GM23338 (cell line): ENCODE measurements around the gene CCDC167.

ENCODE experiments used
- CREB1 ChIP-seq: fragments of 250-450 bp; sonication (Bioruptor Pico); IDR thresholded peaks from 2 replicates; pipeline ENCODE4 v1.5.0; 2020; ENCODE audit warnings: low read depth, mild to moderate bottlenecking, moderate library complexity
- CTCF ChIP-seq, 2 experiments: fragments of 200-600 bp in 1 of 2; sonication (generic) in 1 of 2; conservative IDR thresholded peaks; 2 replicates each; pipeline versions ENCODE4 v1.5.1 to v1.6.1; 2016 to 2017; ENCODE audit warnings: antibody characterized with exemption in 2 of 2, low read depth in 2 of 2, mild to moderate bottlenecking in 2 of 2, moderate library complexity in 1 of 2
- EZH2 ChIP-seq: fragments of 200-600 bp; sonication (generic); IDR thresholded peaks from one replicate; pipeline ENCODE4 v1.8.0; 2017; ENCODE audit warnings: antibody characterized with exemption, mild to moderate bottlenecking, low read depth; ENCODE audit not compliant: unreplicated experiment
- EZH2phosphoT487 ChIP-seq: fragments of 200-600 bp; sonication (generic); IDR thresholded peaks from one replicate; pipeline ENCODE4 v1.8.1; 2018; ENCODE audit warnings: antibody characterized with exemption; ENCODE audit not compliant: unreplicated experiment
- JUNB ChIP-seq: IDR thresholded peaks from one replicate; pipeline ENCODE4 v1.6.1; 2016; ENCODE audit warnings: antibody characterized with exemption; ENCODE audit not compliant: unreplicated experiment
- POLR2AphosphoS5 ChIP-seq: IDR thresholded peaks from 2 replicates; pipeline ENCODE4 v1.6.1; 2016; ENCODE audit warnings: antibody characterized with exemption, low read depth
- REST ChIP-seq: IDR thresholded peaks from one replicate; pipeline ENCODE4 v1.6.1; 2018; ENCODE audit warnings: antibody characterized with exemption; ENCODE audit not compliant: unreplicated experiment
- ZNF331 ChIP-seq: fragments of 250-450 bp; sonication (Bioruptor Pico); IDR thresholded peaks from 2 replicates; pipeline ENCODE4 v1.5.0; 2020; ENCODE audit warnings: low read depth, mild to moderate bottlenecking, moderate library complexity

GRCh38 chr6:37513155-37513554 lies 13.5 kb upstream of the CCDC167 start:
- TF ChIP-seq EZH2 (no peak), POLR2AphosphoS5 (no peak), CTCF (conservative IDR thresholded peaks at IDR 0.05; ENCODE audit: low read depth in 2 of 2) (no peak), REST (no peak), JUNB (no peak), EZH2phosphoT487 (no peak), ZNF331 (CRISPR knock-in tag) (no peak), CREB1 (no peak)
